ENCODE measurements around the gene DOCK1. TPM values are rescaled to one million over a fixed set of nuclear protein-coding genes. Genes with fewer than 3 reads are reported as not detected.
A peak's percentile ranks its signal among the peaks of the same experiment; 100 is the strongest.

Gene DOCK1
- total RNA-seq, 1 experiment from 2014 or later, result 60.4 TPM

DNA sequence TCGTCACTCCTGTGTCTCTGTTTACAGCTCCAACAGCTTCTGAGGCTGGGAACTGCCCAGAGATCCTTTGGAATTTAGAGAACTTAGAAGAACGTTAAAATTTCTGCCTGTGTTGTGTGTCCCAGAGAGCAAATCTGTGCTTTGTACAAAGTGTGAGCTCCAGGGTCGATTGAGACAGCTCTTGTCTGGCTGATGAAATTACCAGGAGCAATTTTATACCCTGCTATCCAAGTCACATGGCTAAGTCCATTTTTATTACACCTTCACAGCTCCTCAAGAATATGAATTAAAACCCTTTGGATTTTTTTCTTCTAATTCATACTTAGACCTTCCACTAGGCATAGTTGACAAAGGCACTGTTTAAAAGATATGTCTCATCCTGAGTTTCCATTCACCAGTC lies 337.7 kb downstream of the DOCK1 start:
- Histone ChIP-seq H3K4me3 (no peak overlapping the region), H3K9me3 (replicated peaks) (no peaks in the 10 kb centered on the region), H3K27ac (no peak overlapping the region), H3K36me3 (no peaks in the 10 kb centered on the region; the same call in 1 of the 2 replicates), H3K27me3 (replicated peaks) (no peaks in the 10 kb centered on the region), H3K4me1 (replicated peaks) (no peaks in the 10 kb centered on the region)
- no peak for DNase-seq (ENCODE audit: low read depth in 1 of 2, low spot score in 2 of 2)

DNA sequence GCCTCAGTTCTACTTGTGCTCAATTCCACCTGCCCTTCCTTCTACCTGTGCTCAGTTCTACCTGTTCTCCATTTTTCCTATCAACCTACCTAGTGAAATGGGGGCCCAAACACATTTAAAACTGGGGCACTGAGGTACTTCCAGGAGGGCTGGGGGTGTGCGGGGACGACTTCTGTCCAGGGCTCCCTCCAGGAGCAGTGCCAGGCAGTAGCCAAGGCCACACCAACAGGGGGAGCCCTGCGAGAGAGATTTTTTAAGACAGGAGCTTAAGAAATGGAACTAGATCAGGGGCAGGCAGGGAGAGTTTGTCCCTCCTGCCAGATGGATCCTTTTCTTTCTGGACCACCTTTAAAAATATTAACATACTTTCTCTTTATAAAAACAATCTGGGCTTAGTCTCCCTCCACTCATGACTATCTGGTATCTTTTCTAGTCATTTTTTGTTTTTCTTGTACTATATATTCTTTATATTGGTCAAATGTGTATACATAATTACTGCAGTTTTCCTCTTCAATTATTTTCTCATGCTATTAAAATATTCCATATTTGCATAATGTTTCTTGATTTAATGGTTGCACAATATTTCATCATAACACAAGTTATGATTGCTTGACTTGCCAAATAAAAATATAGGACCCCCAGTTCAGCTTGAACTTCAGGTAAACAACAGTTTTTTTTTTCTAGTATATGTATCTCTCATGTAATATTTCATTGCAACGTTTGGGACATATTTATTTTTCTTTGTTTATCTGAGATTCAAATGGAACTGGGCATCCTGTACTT lies 338.5 kb downstream of the DOCK1 start:
- Histone ChIP-seq H3K27ac (no peak overlapping the region), H3K9me3 (replicated peaks) (no peaks in the 10 kb centered on the region), H3K4me1 (replicated peaks) (no peaks in the 10 kb centered on the region), H3K27me3 (replicated peaks) (no peaks in the 10 kb centered on the region), H3K4me3 (no peak overlapping the region), H3K36me3 (peaks cover 4% of the 10 kb centered on the region)
- DNase-seq (ENCODE audit: low read depth in 1 of 2, low spot score in 2 of 2), result peak; percentile 34 to 53

DNA sequence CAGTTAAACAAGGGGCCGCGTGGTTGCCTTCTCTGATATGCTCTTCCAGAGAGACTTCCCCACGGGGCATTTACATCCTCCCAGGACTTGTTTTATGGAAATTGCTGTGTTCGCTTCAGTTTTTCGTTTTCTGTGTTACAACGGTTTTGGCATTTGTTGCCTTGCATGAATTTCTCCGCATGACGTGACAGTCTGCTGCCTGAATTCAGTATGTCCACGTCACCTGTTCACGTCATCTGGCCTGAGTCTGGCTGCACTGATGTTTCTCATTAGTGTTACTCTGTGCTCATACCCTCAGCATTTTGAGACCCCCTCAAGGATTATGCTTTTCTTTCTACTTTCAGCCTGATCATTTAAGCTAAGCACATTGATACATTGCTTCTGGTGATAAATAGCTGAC lies 340.2 kb downstream of the DOCK1 start:
- Histone ChIP-seq H3K9me3 (replicated peaks) (no peaks in the 10 kb centered on the region), H3K27ac (no peak overlapping the region), H3K36me3 (peaks cover 13% of the 10 kb centered on the region), H3K4me3 (no peak overlapping the region), H3K4me1 (replicated peaks) (no peaks in the 10 kb centered on the region), H3K27me3 (replicated peaks) (no peaks in the 10 kb centered on the region)
- no peak for DNase-seq (ENCODE audit: low read depth in 1 of 2, low spot score in 2 of 2)

DNA sequence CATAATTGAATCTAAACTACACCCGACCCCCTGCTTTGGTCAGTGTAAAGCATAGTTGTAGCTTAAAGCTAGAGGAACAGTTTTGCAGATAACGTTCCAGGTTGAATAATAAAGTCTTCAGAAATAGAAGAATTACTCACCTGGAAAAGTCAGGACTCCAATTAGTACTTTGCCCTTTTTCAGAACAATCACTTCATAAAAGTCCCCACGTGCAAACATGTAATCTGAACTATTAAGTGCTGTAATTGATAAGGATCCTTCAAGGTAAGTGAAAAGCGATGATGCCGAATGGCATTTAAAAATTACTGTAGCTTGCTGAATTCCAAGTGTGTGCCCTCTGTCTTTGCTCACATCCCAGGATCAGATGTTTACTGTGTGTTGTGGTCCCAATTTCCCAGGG lies 344.8 kb downstream of the DOCK1 start:
- Histone ChIP-seq H3K27me3 (replicated peaks) (no peaks in the 10 kb centered on the region), H3K27ac (no peak overlapping the region), H3K9me3 (replicated peaks) (no peaks in the 10 kb centered on the region), H3K4me1 (replicated peaks) (no peaks in the 10 kb centered on the region), H3K36me3 (peaks cover 13% of the 10 kb centered on the region), H3K4me3 (no peak overlapping the region)
- DNase-seq (ENCODE audit: low read depth in 1 of 2, low spot score in 2 of 2), result no peak

DNA sequence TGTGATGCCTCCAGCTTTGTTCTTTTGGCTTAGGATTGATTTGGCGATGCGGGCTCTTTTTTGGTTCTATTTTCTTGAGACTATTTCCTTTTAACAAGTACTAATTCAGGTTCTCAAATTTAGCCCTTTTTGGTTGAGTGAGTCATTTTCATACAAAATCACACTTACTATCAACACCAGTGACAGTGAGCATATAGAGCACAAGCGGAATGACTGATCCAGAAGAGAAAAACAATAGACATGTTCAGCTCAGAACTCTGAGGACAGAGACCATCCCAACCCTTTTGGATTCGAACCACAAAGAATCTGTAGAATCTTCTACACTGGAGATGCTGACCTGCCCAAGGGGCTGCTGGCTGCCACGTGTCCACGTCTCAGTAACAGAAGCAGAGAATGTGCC lies 347.6 kb downstream of the DOCK1 start:
- Histone ChIP-seq H3K27me3 (replicated peaks) (no peaks in the 10 kb centered on the region), H3K4me1 (replicated peaks) (no peaks in the 10 kb centered on the region), H3K4me3 (no peak overlapping the region), H3K36me3 (peaks cover 28% of the 10 kb centered on the region), H3K9me3 (replicated peaks) (no peaks in the 10 kb centered on the region), H3K27ac (no peak overlapping the region)
- DNase-seq (ENCODE audit: low read depth in 1 of 2, low spot score in 2 of 2), result no peak

DNA sequence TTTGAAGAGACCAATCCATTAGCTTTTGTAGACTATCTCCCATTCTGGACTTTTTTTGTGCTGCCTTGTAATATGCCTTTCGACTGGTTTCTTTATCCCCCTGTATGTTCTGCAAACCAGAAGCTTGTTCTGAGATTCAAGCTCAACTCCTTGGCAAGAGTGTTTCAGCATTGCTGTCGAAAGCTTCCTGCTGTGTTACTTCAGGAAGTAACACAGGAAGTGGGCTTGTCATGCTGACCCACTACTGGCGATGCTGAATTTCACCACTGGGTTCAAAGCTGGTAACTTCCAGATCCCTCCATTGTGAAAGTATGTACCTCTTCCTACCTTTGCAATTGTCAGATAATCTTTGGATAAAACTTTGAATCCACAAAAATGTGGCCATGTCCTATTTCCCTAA lies 349.0 kb downstream of the DOCK1 start:
- peaks cover 21% of the 10 kb centered on the region; the same call in 1 of the 2 replicates for H3K36me3 ChIP-seq
- H3K9me3 ChIP-seq (replicated peaks), result no peaks in the 10 kb centered on the region
- H3K4me3 ChIP-seq, result no peak overlapping the region
- H3K27ac ChIP-seq, result no peak overlapping the region
- H3K27me3 ChIP-seq (replicated peaks), result no peaks in the 10 kb centered on the region
- DNase-seq (ENCODE audit: low read depth in 1 of 2, low spot score in 2 of 2), result no peak
- H3K4me1 ChIP-seq (replicated peaks), result no peaks in the 10 kb centered on the region

DNA sequence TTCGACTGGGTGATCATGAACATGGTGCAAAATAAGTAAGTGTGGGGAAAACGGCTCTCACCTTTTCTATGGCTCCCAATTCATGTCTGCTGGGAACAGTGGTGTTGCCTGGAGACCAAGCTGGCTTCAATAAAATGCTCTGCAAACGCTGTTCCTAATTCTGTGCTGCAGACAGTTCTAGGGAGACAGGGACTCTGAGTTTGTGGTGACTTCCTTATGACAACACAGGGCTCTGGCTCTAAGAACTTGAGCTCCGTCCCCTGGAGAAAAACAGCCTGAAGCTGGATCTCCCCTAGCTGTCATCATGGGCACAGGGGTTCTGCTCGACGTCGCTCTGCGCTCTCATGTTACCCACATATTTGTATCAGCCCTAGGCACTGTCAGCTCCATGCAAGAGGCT lies 352.2 kb downstream of the DOCK1 start:
- Histone ChIP-seq H3K27me3 (replicated peaks) (no peaks in the 10 kb centered on the region), H3K9me3 (replicated peaks) (no peaks in the 10 kb centered on the region), H3K27ac (no peak overlapping the region), H3K4me3 (no peak overlapping the region), H3K4me1 (replicated peaks) (no peaks in the 10 kb centered on the region), H3K36me3 (peaks cover 16% of the 10 kb centered on the region)
- DNase-seq (ENCODE audit: low read depth in 1 of 2, low spot score in 2 of 2), result no peak

DNA sequence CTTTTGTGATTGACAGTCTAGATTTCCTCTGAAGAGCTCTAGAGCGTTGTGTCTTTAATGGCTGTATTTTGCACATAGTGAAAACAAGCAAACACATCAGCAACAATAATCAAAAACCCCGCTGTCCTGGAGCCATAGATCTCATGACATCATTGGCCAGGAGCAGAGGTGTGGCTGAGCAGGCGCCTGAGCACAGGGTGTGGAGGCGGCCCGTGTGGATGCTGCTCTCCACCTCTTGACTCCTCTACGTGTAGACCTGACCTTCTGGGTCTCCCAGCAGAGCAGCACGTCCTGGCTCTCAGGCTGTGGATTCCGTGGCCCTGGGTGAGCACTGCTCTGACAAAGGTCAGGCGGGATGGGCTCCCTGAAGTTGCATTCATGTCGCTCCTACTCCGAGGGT lies 354.1 kb downstream of the DOCK1 start:
- Histone ChIP-seq H3K9me3 (replicated peaks) (no peaks in the 10 kb centered on the region), H3K4me1 (replicated peaks) (no peaks in the 10 kb centered on the region), H3K36me3 (peaks cover 21% of the 10 kb centered on the region), H3K27me3 (replicated peaks) (no peaks in the 10 kb centered on the region), H3K4me3 (no peak overlapping the region), H3K27ac (no peak overlapping the region)
- DNase-seq (ENCODE audit: low read depth in 1 of 2, low spot score in 2 of 2), result no peak

DNA sequence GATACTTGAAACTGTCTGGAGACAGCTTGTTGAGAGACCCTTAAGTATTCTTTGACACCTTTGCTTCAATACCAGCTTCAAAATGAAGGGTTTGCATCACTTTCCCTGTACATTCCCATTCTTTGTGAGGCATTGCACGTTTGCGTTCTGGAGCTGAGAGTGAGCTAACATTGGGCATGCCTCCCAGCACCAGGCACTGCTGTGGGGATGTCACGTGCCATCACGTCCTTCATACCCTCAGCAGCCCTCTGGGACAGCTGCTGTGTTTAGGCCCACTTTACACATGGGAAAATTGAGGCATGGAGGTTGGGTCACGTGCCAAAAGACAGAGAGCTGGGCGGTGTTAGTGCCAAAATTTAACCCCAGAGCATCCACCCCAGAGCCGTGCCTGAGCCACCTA lies 357.4 kb downstream of the DOCK1 start:
- Histone ChIP-seq H3K9me3 (replicated peaks) (no peaks in the 10 kb centered on the region), H3K4me3 (no peak overlapping the region), H3K27ac (no peak overlapping the region), H3K27me3 (replicated peaks) (no peaks in the 10 kb centered on the region), H3K4me1 (replicated peaks) (no peaks in the 10 kb centered on the region), H3K36me3 (peaks cover 7% of the 10 kb centered on the region)
- no peak for DNase-seq (ENCODE audit: low read depth in 1 of 2, low spot score in 2 of 2)

DNA sequence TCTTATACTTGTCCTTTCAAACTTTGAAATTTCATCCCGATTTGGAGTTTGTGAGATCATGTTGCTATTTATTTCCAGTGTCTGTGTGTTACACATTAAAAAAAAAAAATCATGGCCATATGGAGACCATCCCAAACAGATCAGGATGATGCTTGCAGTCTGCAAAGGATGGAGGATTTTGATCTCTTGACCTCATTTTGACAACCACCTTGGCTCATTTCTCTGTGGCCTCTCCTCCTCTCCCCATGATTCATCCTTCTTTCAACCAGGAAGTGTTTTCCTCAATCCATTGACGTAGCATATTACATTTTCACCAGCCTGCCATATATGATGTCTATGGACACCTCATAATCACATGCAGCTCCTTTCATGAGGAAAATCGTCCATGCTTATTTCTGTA lies 360.1 kb downstream of the DOCK1 start:
- Histone ChIP-seq H3K9me3 (replicated peaks) (no peaks in the 10 kb centered on the region), H3K27me3 (replicated peaks) (no peaks in the 10 kb centered on the region), H3K4me3 (no peak overlapping the region), H3K36me3 (peaks cover 8% of the 10 kb centered on the region), H3K4me1 (replicated peaks) (no peaks in the 10 kb centered on the region), H3K27ac (no peak overlapping the region)
- no peak for DNase-seq (ENCODE audit: low read depth in 1 of 2, low spot score in 2 of 2)

DNA sequence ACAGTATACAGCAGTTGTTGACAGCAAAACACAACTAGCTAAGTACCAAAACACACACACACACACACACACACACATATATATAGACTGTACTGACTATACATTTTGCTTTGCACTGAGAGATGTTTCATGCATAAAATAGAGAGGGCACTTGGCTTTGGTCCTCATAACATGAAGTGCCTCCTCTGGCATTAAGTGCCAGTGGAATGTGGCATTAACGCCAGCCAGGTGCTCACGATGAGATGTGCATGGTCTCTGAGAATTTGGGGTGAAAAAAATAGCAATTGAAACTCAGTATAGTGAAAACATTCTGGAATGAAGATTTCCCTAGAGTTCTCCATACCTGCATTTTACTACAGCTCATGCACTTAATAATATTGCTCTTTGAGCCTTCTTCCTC lies 361.2 kb downstream of the DOCK1 start:
- no peak for DNase-seq (ENCODE audit: low read depth in 1 of 2, low spot score in 2 of 2)

DNA sequence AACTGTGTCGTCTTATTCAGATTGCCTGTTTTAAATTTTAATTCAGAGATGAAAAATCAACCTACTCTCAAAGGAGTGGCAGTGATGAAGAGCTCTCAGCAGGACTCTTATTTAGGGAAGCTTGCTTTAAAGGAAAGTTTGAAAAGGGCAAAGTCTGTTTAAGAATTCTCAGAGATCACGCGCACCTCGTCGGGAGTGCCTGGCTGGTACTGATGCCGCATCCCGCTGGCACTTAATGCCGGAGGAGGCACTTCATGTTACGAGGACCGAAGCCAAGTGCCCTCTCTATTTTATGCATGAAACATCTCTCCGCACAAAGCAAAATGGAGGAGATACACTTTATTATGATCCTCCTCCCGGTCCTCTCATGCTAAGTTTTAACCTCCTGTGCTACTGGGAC lies 362.2 kb downstream of the DOCK1 start:
- Histone ChIP-seq H3K36me3 (peaks cover 13% of the 10 kb centered on the region), H3K9me3 (replicated peaks) (no peaks in the 10 kb centered on the region), H3K27me3 (replicated peaks) (no peaks in the 10 kb centered on the region), H3K4me1 (replicated peaks) (no peaks in the 10 kb centered on the region), H3K27ac (no peak overlapping the region), H3K4me3 (no peak overlapping the region)
- no peak for DNase-seq (ENCODE audit: low read depth in 1 of 2, low spot score in 2 of 2)

More for the DNA sequence above, 361.2 kb downstream of the DOCK1 start:
- H3K27ac ChIP-seq, result no peak overlapping the region
- no peaks in the 10 kb centered on the region for H3K9me3 ChIP-seq (replicated peaks)
- peaks cover 8% of the 10 kb centered on the region for H3K36me3 ChIP-seq
- no peaks in the 10 kb centered on the region for H3K27me3 ChIP-seq (replicated peaks)
- H3K4me3 ChIP-seq, result no peak overlapping the region
- no peaks in the 10 kb centered on the region for H3K4me1 ChIP-seq (replicated peaks)

DNA sequence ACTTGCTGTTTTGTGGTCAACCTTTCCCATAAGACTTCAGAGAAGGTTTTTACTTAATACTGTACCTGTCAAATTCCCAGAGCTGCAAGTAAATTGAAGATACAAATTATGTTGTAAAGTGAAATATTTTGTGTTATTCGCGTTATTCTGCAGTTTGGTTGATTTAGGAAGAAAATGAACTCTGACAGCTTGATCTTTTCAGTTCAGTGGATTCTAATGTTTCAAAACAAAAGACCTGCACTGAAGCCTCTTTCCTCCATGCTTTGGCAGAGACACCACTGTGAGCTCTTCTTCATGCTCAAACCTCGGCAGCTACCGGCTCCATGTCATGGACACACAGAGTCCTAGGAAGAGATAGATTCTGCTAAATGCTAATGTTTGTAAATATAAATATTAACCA lies 366.8 kb downstream of the DOCK1 start:
- Histone ChIP-seq H3K27me3 (replicated peaks) (no peaks in the 10 kb centered on the region), H3K36me3 (peaks cover 16% of the 10 kb centered on the region)
- no peak for DNase-seq (ENCODE audit: low read depth in 1 of 2, low spot score in 2 of 2)

DNA sequence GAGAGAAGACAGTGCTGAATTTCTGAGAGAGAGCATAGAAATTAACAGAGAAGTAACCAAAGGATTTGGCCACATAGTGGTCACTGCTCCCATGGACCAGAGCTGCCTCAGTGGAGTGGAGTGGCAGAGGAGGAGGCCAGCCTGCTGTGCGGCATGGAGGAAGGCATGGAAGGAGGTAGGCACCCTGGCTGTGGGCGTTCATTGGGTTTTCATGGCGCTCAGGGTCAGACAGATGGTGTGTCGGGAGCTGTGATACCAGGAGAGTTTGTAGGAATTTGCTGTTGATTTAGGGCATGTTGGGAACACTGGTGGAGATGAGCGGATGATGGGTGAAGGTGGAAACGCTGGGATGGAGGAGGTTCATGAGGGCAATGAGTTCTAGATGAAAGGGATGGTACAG lies 370.0 kb downstream of the DOCK1 start:
- Histone ChIP-seq H3K9me3 (replicated peaks) (no peaks in the 10 kb centered on the region), H3K36me3 (peaks cover 14% of the 10 kb centered on the region), H3K4me1 (replicated peaks) (peaks cover 24% of the 10 kb centered on the region), H3K27ac (no peak overlapping the region), H3K27me3 (replicated peaks) (no peaks in the 10 kb centered on the region), H3K4me3 (no peak overlapping the region)
- DNase-seq (ENCODE audit: low read depth in 1 of 2, low spot score in 2 of 2), result no peak

More for the DNA sequence above, 366.8 kb downstream of the DOCK1 start:
- Histone ChIP-seq H3K4me1 (replicated peaks) (no peaks in the 10 kb centered on the region), H3K27ac (no peak overlapping the region), H3K4me3 (no peak overlapping the region), H3K9me3 (replicated peaks) (no peaks in the 10 kb centered on the region)
